Measurements from ENCODE around the gene ATG7. TPM values are rescaled to one million over a fixed set of nuclear protein-coding genes. Genes with fewer than 3 reads are reported as not detected.
"Not testable (repeated sequence)": the region's sequence is repeated elsewhere in the genome, so short reads cannot be mapped to it uniquely, and the experiment has no call there.

Gene ATG7
- total RNA-seq, 1 experiment from 2014 or later, result 30.0 TPM

GRCh38 chr3:11322931-11323330 lies 50.7 kb downstream of the ATG7 start:
- DNase-seq (ENCODE audit: low read depth, low spot score), result no peak
- in situ Hi-C loops (cut with HindIII; ENCODE audit: low pct_unique_long_range_greater_than_20kb, low sequenced_read_pairs), result no loop called here

- in situ Hi-C loops (cut with HindIII; ENCODE audit: low pct_unique_long_range_greater_than_20kb, low sequenced_read_pairs), result no loop called here
- DNase-seq (ENCODE audit: low read depth, low spot score), result no peak
Observed at GRCh38 chr3:11323813-11324212, 51.6 kb downstream of the ATG7 start.

- no peak for DNase-seq (ENCODE audit: low read depth, low spot score)
- in situ Hi-C loops (cut with HindIII; ENCODE audit: low pct_unique_long_range_greater_than_20kb, low sequenced_read_pairs), result no loop called here
Observed at GRCh38 chr3:11327619-11328018, 55.4 kb downstream of the ATG7 start.

GRCh38 chr3:11328196-11328945 lies 56.2 kb downstream of the ATG7 start:
- DNase-seq (ENCODE audit: low read depth, low spot score), result no peak
- in situ Hi-C loops (cut with HindIII; ENCODE audit: low pct_unique_long_range_greater_than_20kb, low sequenced_read_pairs), result no loop called here

- in situ Hi-C loops (cut with HindIII; ENCODE audit: low pct_unique_long_range_greater_than_20kb, low sequenced_read_pairs), result no loop called here
- DNase-seq (ENCODE audit: low read depth, low spot score), result no peak
Observed at GRCh38 chr3:11329777-11330176, 57.6 kb downstream of the ATG7 start.

- no peak for DNase-seq (ENCODE audit: low read depth, low spot score)
- in situ Hi-C loops (cut with HindIII; ENCODE audit: low pct_unique_long_range_greater_than_20kb, low sequenced_read_pairs), result no loop called here
Observed at GRCh38 chr3:11331101-11331500, 58.9 kb downstream of the ATG7 start.

GRCh38 chr3:11335056-11335608 lies 62.9 kb downstream of the ATG7 start:
- in situ Hi-C loops (cut with HindIII; ENCODE audit: low pct_unique_long_range_greater_than_20kb, low sequenced_read_pairs), result no loop called here
- peak; percentile 73 for DNase-seq (ENCODE audit: low read depth, low spot score)

- in situ Hi-C loops (cut with HindIII; ENCODE audit: low pct_unique_long_range_greater_than_20kb, low sequenced_read_pairs), result no loop called here
- DNase-seq (ENCODE audit: low read depth, low spot score), result no peak
Observed at GRCh38 chr3:11339541-11339940, 67.3 kb downstream of the ATG7 start.

GRCh38 chr3:11346416-11346815 lies 74.2 kb downstream of the ATG7 start:
- in situ Hi-C loops (cut with HindIII; ENCODE audit: low pct_unique_long_range_greater_than_20kb, low sequenced_read_pairs), result no loop called here

GRCh38 chr3:11348877-11349276 lies 76.7 kb downstream of the ATG7 start:
- in situ Hi-C loops (cut with HindIII; ENCODE audit: low pct_unique_long_range_greater_than_20kb, low sequenced_read_pairs); DNase-seq (ENCODE audit: low read depth, low spot score): not testable (repeated sequence)

More at GRCh38 chr3:11346416-11346815, 74.2 kb downstream of the ATG7 start:
- no peak for DNase-seq (ENCODE audit: low read depth, low spot score)

GRCh38 chr3:11349446-11349845 lies 77.2 kb downstream of the ATG7 start:
- in situ Hi-C loops (cut with HindIII; ENCODE audit: low pct_unique_long_range_greater_than_20kb, low sequenced_read_pairs), result no loop called here
- no peak for DNase-seq (ENCODE audit: low read depth, low spot score)

- DNase-seq (ENCODE audit: low read depth, low spot score), result no peak
- in situ Hi-C loops (cut with HindIII; ENCODE audit: low pct_unique_long_range_greater_than_20kb, low sequenced_read_pairs), result no loop called here
Observed at GRCh38 chr3:11350374-11350773, 78.2 kb downstream of the ATG7 start.

- in situ Hi-C loops (cut with HindIII; ENCODE audit: low pct_unique_long_range_greater_than_20kb, low sequenced_read_pairs), result no loop called here
Observed at GRCh38 chr3:11351451-11351850, 79.3 kb downstream of the ATG7 start.

GRCh38 chr3:11356269-11356668 lies 84.1 kb downstream of the ATG7 start:
- no peak for DNase-seq (ENCODE audit: low read depth, low spot score)
- in situ Hi-C loops (cut with HindIII; ENCODE audit: low pct_unique_long_range_greater_than_20kb, low sequenced_read_pairs), result no loop called here

More at GRCh38 chr3:11351451-11351850, 79.3 kb downstream of the ATG7 start:
- DNase-seq (ENCODE audit: low read depth, low spot score), result no peak

GRCh38 chr3:11362600-11362999 lies 90.4 kb downstream of the ATG7 start:
- DNase-seq (ENCODE audit: low read depth, low spot score), result no peak

GRCh38 chr3:11363715-11364114 lies 91.5 kb downstream of the ATG7 start:
- in situ Hi-C loops (cut with HindIII; ENCODE audit: low pct_unique_long_range_greater_than_20kb, low sequenced_read_pairs), result no loop called here
- DNase-seq (ENCODE audit: low read depth, low spot score), result no peak

More at GRCh38 chr3:11362600-11362999, 90.4 kb downstream of the ATG7 start:
- in situ Hi-C loops (cut with HindIII; ENCODE audit: low pct_unique_long_range_greater_than_20kb, low sequenced_read_pairs), result no loop called here

- in situ Hi-C loops (cut with HindIII; ENCODE audit: low pct_unique_long_range_greater_than_20kb, low sequenced_read_pairs), result no loop called here
- no peak for DNase-seq (ENCODE audit: low read depth, low spot score)
Observed at GRCh38 chr3:11364181-11364580, 92.0 kb downstream of the ATG7 start.

GRCh38 chr3:11367143-11367693 lies 95.0 kb downstream of the ATG7 start:
- in situ Hi-C loops (cut with HindIII; ENCODE audit: low pct_unique_long_range_greater_than_20kb, low sequenced_read_pairs), result no loop called here
- DNase-seq (ENCODE audit: low read depth, low spot score), result peak; percentile 31

- in situ Hi-C loops (cut with HindIII; ENCODE audit: low pct_unique_long_range_greater_than_20kb, low sequenced_read_pairs), result no loop called here
- no peak for DNase-seq (ENCODE audit: low read depth, low spot score)
Observed at GRCh38 chr3:11370191-11370590, 98.0 kb downstream of the ATG7 start.
